Mononuclear cell (primary cell): Measurements from ENCODE around the gene SPIRE1. TPM values are rescaled to one million over a fixed set of nuclear protein-coding genes. Genes with fewer than 3 reads are reported as not detected.

Source experiments
- H3K27me3 ChIP-seq: 2 replicates; pipeline ENCODE4 v1.6.0; 2011; ENCODE audit warnings: low read length, control low read depth; ENCODE audit not compliant: insufficient read depth
- H3K4me1 ChIP-seq: 2 replicates; pipeline ENCODE4 v1.5.1; 2011; ENCODE audit warnings: mild to moderate bottlenecking, low read length, control low read depth; ENCODE audit not compliant: insufficient read depth
- H3K4me3 ChIP-seq: 2 replicates; pipeline ENCODE4 v1.5.1; 2011; ENCODE audit warnings: mild to moderate bottlenecking, low read length, moderate library complexity
- H3K9me3 ChIP-seq: 2 replicates; pipeline ENCODE4 v1.5.1; 2011; ENCODE audit warnings: low read depth, mild to moderate bottlenecking, control low read depth, low read length
- total RNA-seq: library from RNA; depleted of rRNA; stranded (reverse); fragments of >200 nt; gene quantifications from one replicate; pipeline ENCODE4 v1.2.3, GENCODE V29; 2012

The SPIRE1 gene
- total RNA-seq, result 5.0 TPM

DNA sequence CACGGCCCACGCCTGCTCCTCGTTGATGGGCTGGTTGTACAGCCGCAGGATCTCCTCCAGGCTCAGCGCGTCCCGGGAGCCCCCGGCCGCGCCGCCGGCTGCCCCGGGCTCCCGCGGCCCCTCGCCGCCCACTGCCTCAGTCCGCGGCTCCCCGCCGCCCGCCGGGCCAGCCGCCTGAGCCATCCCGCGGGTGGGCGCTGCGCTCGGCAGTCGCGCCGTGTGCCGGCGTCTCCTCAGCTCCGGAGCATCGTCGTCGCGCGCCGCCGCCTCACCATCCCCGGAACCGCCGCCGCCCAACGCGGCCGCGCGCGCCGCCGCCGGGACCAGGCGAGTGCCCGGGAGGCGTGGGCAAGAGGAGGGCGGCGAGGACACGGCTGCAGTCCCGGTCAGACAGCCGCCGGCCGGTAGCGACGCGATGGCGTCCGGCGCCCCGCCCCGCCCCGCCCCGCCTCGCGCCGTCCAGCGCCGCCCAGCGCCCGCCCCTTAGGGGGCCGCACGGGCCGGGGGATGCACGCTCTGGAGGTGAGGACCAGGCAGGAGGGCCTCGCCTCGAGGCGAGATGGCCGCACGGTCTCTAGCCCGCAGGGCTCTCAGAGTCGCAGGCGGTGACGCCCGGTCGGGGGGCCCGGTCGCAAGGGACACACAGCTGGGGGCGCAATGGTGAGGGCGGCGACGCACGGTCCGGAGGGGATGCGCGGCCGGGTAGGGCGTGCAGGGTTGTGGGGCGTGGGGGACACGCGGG is at the start of gene SPIRE1:
Gene SPIRE1 (minus strand): TSS at position 424 of the 742 bp plus-strand sequence. CDS start 241 bp downstream, at position 183.
- H3K4me1 ChIP-seq, result peaks cover 8% of the 10 kb centered on the region
- peaks cover 23% of the 10 kb centered on the region for H3K27me3 ChIP-seq
- peak within 1 kb of the TSS; percentile 43 for H3K4me3 ChIP-seq
- no peaks in the 10 kb centered on the region for H3K9me3 ChIP-seq

DNA sequence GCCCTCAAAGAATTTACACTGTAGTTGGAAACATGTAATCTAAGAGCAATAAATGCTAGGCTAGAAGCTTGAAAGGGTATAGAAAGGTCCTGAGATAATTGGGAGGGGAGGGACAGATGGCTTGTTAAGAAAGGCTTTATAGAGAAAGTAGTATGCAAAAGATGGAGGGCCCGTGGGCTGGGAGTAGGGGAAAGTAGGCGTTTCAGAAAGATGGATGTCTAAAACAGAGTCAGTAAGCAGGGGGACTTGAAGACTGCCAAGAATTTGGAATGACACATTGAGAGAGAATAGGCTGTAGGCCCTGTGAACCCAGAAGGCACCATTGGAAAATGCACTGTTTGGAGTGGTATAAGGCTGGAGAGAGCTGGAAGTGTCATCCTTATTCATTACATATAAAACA is 45.8 kb upstream of the SPIRE1 start:
- peaks cover 28% of the 10 kb centered on the region for H3K4me1 ChIP-seq

DNA sequence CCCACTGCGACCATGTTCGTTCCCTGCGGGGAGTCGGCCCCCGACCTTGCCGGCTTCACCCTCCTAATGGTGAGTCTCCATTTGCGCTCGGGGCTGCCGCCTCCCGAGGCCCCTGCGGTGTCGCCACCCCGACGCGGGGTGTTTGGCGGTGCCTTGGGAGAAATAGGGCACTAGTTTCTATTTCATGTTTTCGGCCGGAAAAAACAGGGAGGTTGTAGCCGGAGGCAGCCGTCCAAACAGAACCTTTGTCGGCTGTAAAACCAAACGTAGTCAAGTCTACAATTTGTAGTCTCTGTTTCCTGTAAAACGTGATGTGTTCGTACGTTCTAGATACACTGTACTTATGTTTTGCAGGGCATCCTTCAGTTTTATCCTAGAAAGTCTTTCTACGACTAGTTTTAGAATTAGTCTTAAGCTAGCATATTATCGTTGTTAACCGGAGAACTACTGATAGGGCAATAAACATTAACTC is 45.2 kb upstream of the SPIRE1 start:
- Histone ChIP-seq H3K4me1 (peaks cover 28% of the 10 kb centered on the region), H3K9me3 (no peaks in the 10 kb centered on the region), H3K27me3 (no peaks in the 10 kb centered on the region), H3K4me3 (peak overlapping the region; percentile 84)

More for the DNA sequence above, 45.8 kb upstream of the SPIRE1 start:
- Histone ChIP-seq H3K9me3 (no peaks in the 10 kb centered on the region), H3K4me3 (peak overlapping the region; percentile 84), H3K27me3 (no peaks in the 10 kb centered on the region)

DNA sequence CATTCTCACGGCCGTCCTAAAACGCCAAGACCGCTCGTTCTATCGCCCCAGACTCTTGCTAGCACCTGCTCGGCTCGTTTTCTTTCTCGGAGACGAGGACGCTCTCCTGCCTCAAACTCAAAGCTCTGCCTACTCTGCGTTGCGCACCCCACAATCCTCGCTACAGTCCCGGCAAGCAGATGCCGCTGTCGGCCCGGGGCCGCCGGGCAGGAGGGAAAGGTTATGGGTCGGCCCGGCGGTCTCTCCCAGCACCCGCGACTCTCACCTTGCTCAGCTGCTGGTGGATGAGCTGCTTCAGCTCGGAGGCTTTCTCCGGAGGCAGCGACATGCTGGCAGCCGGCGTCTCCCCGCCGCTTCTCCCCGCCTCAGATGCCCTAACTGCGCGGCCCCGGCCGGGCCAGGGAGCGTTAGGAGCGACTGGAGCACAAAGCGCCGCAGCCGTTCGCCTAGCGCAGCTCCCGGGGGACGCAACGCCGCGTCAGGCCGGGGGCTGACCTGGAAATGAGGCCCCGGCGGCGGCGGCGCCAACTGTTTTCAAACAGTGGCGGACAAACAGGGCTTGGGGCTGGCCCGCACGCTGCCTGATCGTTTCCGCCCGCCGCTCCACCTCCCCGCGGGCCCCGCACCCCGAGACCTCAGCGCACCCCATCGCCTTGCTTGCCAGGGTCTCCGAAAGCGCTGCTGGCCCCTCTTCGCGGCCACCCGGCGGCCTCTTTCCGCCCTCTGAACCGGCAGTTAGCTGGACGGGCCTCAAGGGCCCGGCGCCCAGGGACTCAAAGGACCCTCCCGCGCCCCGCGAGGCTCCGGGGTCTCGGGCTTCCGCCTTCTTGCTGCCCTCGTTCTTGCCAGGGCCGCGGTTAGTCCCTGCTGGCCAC is 44.6 kb upstream of the SPIRE1 start, which contains the start of the genes CEP76 and PSMG2:
Gene CEP76 (minus strand): TSS at position 503 of the 875 bp plus-strand sequence. CDS start 175 bp downstream, at position 328.
Gene PSMG2 (plus strand): TSS at position 822 of the 875 bp plus-strand sequence. CDS start 66 bp downstream, outside the sequence.
- no peaks in the 10 kb centered on the region for H3K27me3 ChIP-seq
- no peaks in the 10 kb centered on the region for H3K9me3 ChIP-seq
- peaks cover 28% of the 10 kb centered on the region for H3K4me1 ChIP-seq
- peak within 1 kb of the TSS; percentile 84 for H3K4me3 ChIP-seq

DNA sequence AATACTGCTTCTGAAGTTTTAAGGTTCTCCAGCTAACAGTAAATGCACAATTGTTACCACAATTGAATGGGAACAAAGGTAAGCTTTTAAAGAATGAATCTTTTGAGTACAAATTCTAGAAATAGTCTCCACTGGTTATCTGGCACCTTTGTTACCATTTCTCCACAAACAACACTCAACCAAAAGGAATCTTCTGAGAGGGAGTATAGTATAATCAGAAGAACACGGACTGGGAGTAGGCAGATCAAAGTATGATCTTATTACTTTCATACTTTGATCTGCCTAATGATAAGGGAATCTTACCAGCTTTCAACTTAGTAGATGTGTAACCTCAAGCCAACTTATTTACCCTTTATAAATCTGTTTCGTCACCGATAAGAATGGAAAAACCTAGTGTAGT is 43.3 kb upstream of the SPIRE1 start:
- Histone ChIP-seq H3K4me3 (no peak overlapping the region), H3K27me3 (no peaks in the 10 kb centered on the region), H3K9me3 (no peaks in the 10 kb centered on the region)

DNA sequence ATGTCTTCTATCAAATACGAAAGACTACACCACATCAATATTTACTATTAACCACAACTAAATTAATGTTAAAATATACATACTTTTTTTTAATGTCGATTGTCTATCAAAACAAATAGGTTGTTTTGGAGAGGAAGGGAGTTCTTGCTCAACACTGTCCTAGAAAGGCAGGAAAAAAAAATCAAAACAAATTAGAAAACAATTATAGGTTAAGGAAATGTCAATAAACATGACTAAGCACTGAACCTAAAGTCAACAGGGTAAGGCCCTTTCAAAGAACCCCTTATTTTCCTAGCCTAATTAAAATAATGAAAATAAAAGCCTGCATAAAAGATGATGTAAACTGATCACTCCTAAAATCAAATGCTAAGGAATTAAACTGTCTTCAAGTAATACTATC is 41.8 kb upstream of the SPIRE1 start:
- H3K4me3 ChIP-seq, result no peak overlapping the region
- peaks cover 23% of the 10 kb centered on the region for H3K4me1 ChIP-seq
- no peaks in the 10 kb centered on the region for H3K9me3 ChIP-seq
- H3K27me3 ChIP-seq, result no peaks in the 10 kb centered on the region

More for the DNA sequence above, 43.3 kb upstream of the SPIRE1 start:
- peaks cover 28% of the 10 kb centered on the region for H3K4me1 ChIP-seq

DNA sequence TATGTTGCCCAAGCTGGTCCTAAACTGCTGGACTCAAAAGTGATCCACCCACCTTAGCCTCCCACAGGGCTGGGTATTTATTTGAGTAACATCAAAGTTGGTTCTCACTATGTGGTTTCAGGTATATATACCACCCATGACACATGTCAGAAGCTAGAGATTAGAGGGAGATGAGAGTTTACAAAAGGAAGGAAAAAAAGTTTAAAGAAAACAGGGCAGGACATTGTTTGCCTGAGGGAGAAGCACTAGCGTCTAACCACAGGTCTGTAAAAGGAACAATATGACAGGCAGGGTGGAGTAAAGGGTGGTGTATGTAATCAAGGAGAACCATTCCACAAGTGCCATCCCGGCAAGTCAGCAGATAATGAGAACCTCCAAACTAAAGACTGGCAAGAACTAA is 36.1 kb upstream of the SPIRE1 start:
- Histone ChIP-seq H3K4me3 (no peak overlapping the region), H3K4me1 (no peaks in the 10 kb centered on the region), H3K9me3 (no peaks in the 10 kb centered on the region), H3K27me3 (no peaks in the 10 kb centered on the region)

DNA sequence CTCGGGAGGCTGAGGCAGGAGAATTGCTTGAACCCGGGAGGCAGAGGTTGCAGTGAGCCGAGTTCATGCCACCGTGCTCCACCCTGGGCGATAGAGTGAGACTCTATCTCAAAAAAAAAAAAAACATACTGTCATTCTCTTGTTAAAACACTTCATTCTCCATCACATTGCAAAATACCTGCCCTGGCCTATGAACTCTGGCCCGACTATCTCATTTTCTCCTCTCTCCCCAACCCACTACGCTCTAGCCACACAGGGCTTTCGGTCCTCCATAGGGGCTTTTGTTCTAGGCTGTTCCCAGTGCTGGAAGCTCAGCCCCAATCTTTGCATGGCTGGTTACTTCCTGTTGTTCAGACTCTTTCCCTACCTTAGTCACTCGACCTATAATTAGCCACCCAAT is 34.3 kb upstream of the SPIRE1 start:
- Histone ChIP-seq H3K27me3 (no peaks in the 10 kb centered on the region), H3K4me1 (no peaks in the 10 kb centered on the region), H3K4me3 (no peak overlapping the region), H3K9me3 (no peaks in the 10 kb centered on the region)

DNA sequence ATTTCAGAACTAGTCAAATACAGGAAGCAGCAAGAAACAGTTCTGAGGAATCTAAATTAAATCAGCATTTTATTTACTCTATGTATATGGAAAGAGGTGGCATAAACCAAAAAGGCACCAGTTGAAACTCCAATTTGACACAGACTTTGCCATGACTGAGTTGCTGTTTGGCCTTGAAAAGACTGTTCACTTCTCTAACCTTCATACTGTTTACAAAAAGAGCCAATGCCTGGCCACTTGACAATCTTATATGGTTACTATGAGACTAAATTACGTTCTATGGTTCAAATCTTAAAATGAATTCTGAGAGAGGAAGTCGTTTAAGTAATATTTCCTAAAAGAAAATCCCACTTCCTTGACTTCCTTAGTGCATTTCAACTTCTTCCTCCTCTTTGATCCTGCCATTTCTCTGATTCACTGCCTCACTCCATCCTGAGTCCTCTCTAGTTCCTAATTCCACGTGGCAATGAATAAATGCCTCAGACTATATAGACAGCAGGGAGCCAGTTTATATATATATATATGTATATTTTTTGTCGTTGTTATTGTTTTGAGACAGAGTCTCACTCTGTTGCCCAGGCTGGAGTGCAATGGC is 31.4 kb upstream of the SPIRE1 start:
- Histone ChIP-seq H3K27me3 (no peaks in the 10 kb centered on the region), H3K4me1 (no peaks in the 10 kb centered on the region), H3K4me3 (no peak overlapping the region), H3K9me3 (no peaks in the 10 kb centered on the region)

DNA sequence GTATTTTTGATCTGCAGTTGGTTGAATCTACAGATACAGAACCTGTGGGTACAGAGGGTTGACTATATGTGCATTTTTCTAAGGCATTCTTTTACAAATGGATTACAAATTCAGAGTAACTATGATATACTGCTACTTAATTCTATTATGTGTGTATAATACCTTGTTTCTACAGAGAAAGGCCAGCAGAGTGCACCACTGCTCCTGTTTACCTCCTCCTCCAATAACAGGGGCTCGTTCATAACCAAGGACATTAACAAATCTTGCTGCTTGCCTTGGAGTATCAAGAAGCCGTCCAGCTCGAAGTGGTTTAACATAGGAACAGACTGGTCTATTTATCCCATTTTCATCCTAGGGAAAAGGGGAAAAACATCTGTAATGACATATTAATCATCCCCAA is 28.2 kb upstream of the SPIRE1 start:
- H3K4me3 ChIP-seq, result no peak overlapping the region
- H3K27me3 ChIP-seq, result no peaks in the 10 kb centered on the region
- no peaks in the 10 kb centered on the region for H3K4me1 ChIP-seq
- no peaks in the 10 kb centered on the region for H3K9me3 ChIP-seq

DNA sequence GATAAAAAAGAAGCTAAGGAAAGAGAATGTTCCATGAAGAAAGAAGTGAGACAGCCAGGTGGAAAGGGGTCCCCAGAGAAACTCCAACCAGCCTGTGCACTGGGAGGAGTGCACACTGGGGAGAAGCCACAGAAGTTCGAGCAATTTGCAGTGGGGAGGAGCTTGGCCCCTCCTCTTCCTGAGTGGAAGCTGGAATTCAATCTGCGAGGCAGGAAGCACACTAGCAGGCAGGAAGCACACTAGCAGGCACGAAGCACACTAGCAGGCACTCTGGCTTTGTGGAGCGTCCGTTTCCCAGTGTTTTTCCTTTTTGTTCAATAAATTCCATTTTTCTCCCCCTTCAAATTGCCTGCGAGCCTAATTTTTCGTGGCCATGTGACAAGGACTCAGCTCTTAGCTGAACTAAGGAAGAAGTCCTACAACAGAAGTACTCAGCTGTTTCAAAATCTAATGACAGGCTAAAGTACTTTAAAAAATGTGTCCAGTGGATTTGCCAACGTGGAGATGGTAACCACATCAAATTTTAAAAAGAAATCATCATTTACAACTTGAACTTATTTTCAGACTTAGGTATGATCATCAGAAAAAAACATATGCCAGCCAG is 21.4 kb upstream of the SPIRE1 start:
- H3K4me1 ChIP-seq, result peaks cover 7% of the 10 kb centered on the region
- H3K9me3 ChIP-seq, result no peaks in the 10 kb centered on the region
- H3K27me3 ChIP-seq, result no peaks in the 10 kb centered on the region
- peak overlapping the region; percentile 20 for H3K4me3 ChIP-seq

DNA sequence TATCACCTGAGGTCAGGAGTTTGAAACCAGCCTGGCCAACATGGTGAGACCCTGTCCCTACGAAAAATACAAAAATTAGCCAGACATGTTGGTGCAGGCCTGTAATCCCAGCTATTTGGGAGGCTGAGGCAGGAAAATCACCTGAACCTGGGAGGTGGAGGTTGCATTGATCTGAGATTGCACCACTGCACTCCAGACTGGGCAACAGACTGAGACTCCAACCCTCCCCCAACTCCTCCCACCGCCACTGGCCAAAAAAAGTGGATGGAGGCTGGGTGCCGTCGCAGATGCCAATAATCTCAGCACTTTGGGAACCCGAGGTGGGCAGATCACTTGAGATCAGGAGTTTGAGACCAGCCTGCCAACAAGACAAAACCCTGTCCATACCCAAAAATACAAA is 10.1 kb upstream of the SPIRE1 start:
- Histone ChIP-seq H3K27me3 (no peaks in the 10 kb centered on the region), H3K9me3 (no peaks in the 10 kb centered on the region), H3K4me1 (no peaks in the 10 kb centered on the region), H3K4me3 (no peak overlapping the region)

DNA sequence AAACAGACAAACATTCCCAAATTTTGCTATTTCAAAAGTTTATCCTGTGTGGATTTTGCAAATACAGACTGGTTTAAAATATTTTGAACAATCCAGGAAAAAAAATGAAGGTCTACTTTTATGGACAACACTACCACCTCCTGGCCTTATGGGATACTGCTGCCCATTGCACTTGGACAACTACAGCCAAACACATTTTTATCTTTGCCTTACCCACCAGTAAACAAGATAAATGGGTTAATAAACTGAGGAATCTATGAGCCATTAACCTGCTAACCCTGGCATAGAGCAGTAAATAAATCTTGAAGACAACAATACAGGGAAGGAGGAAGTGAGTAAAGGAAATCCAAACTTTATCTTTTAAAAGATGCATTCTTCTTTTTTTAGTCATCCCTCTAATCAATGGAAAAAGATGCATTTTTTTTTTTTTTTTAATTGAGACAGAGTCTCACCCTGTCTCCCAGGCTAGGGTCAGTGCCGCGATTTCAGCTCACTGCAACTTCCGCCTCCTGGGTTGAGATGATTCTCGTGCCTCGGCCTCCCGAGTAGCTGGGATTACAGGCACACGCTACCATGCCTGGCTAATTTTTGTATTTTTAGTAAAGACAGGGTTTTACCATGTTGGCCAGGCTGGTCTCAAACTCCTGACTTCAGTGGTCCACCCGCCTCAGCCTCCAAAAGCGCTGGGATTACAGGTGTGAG is 2.1 kb upstream of the SPIRE1 start:
- Histone ChIP-seq H3K27me3 (peaks cover 22% of the 10 kb centered on the region), H3K4me1 (peaks cover 8% of the 10 kb centered on the region), H3K4me3 (no peak overlapping the region), H3K9me3 (no peaks in the 10 kb centered on the region)
